ENCODE results near the gene FNDC3B.

FNDC3B gene

GRCh38 chr3:172258624-172259023 lies 219.2 kb downstream of the FNDC3B start:
- Mint-ChIP-seq H3K4me3 (no peak overlapping the region), H3K4me1 (no peaks in the 10 kb centered on the region), H3K27ac (no peak overlapping the region), H3K9me3 (no peaks in the 10 kb centered on the region), H3K27me3 (no peaks in the 10 kb centered on the region)
- no peak for DNase-seq
- ATAC-seq: no peak

- H3K27me3 Mint-ChIP-seq: no peaks in the 10 kb centered on the region
- ATAC-seq (no peak), DNase-seq (no peak)
Observed at GRCh38 chr3:172259111-172259541, 219.7 kb downstream of the FNDC3B start.

DNA sequence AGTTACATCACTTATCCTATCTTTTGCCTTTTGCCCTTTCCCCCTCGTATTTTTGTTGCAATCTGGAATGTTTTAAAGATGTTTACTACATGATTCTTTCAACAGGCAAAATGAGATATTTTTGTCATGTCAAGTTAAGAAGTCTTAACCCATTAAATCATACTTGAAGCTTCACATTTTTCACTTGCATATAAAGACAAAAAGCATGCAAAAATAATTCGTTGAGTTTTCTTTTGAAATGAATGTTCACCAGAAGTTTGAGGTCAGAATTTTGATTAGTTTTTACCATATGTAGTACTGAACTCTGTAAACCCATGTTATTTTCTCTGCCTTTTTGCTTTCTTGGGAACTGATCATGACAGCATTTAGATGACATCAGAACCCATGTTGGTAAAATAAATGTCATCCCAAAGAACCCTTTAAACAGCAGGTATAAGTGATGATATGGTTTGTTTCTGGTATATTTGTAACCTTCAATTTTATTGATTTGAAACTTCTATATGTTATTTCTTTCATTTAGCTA lies 220.4 kb downstream of the FNDC3B start:
- Mint-ChIP-seq H3K27ac (peak overlapping the region in 1 of 2 donors; percentile 47), H3K4me3 (no peak overlapping the region), H3K27me3 (no peaks in the 10 kb centered on the region), H3K9me3 (no peaks in the 10 kb centered on the region), H3K4me1 (no peaks in the 10 kb centered on the region)
- DNase-seq (no peak), ATAC-seq (no peak)

More at GRCh38 chr3:172259111-172259541, 219.7 kb downstream of the FNDC3B start:
- Mint-ChIP-seq H3K27ac (no peak overlapping the region), H3K9me3 (no peaks in the 10 kb centered on the region), H3K4me1 (no peaks in the 10 kb centered on the region), H3K4me3 (no peak overlapping the region)

DNA sequence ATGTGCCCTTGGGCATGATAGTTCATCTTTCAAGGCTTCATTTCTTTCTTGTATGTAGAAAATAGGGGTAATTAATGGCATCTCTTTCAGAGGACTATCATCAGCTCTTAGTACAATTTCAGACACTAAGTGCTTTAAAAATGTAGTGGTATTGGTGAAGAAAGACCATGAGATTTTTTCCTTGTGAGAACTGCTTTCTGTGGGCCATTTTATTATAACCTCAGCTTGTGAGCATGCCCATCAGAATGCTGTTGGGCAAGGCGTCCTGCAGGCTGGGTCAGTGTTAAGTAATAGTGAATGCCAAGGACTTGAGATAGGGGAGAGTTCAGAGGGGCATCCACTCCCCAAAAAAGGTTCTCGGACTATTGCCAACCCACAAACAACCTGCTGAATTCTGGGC lies 221.0 kb downstream of the FNDC3B start:
- H3K9me3 Mint-ChIP-seq: no peaks in the 10 kb centered on the region
- DNase-seq: no peak

DNA sequence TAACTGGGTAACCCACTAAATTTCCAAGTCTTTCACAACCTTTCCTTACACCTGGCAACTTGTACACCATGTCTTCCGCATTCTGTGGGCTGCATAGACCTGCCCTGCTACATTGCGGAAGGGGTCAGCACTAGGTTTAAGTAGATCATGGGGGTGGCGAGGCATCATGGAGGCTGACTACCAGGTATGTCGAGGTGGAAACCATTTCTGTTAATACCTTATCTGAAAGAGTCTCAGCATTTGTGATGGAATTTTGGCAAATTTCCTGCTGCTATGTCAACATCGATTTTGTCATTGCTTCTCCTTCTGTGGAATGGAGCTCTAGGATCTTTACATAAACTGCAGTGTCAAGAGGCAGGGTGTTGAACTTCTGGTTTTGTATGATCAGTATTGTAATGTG lies 221.7 kb downstream of the FNDC3B start:
- Mint-ChIP-seq H3K27me3 (no peaks in the 10 kb centered on the region), H3K4me3 (no peak overlapping the region), H3K9me3 (no peaks in the 10 kb centered on the region), H3K4me1 (no peaks in the 10 kb centered on the region), H3K27ac (no peak overlapping the region)
- no peak for DNase-seq
- no peak for ATAC-seq

More for the DNA sequence above, 221.0 kb downstream of the FNDC3B start:
- H3K4me1 Mint-ChIP-seq: no peaks in the 10 kb centered on the region
- H3K27me3 Mint-ChIP-seq: no peaks in the 10 kb centered on the region
- no peak overlapping the region for H3K4me3 Mint-ChIP-seq
- no peak for ATAC-seq
- no peak overlapping the region for H3K27ac Mint-ChIP-seq

DNA sequence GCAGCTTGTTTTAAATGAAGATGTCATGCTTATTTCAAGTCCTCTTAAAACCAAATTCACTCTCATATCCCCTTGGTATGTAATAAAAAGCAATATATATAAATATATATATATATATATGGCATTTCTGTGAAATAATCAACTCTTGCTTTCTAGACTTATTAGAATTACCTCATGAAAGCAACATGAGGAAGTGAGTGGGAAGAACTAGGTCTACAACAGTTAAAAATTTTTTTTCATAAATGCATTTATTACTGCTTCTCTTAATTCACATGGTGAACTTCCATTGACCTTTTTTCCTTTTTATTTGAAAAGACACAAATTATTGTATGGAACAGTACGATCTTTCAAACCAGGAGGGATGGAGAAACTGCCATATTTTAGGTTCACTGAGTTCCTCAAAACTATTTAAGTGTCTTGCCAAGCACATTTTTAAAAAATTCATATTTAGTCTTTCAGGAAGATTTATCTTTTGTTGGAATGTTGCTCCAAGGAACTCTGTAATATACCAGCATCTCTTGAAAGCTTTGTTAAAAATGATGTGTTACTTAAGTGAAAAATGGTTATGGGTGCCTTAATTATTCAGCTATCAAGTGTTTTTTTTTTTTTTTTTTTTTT lies 223.7 kb downstream of the FNDC3B start:
- Mint-ChIP-seq H3K4me3 (no peak overlapping the region), H3K9me3 (no peaks in the 10 kb centered on the region), H3K4me1 (no peaks in the 10 kb centered on the region), H3K27ac (no peak overlapping the region), H3K27me3 (no peaks in the 10 kb centered on the region)
- ATAC-seq (no peak), DNase-seq (no peak)

GRCh38 chr3:172263781-172264486 lies 224.6 kb downstream of the FNDC3B start:
- ATAC-seq: no peak
- no peak for DNase-seq
- H3K27me3 Mint-ChIP-seq: no peaks in the 10 kb centered on the region
- H3K9me3 Mint-ChIP-seq: no peaks in the 10 kb centered on the region
- no peak overlapping the region for H3K4me3 Mint-ChIP-seq
- no peak overlapping the region for H3K27ac Mint-ChIP-seq
- no peaks in the 10 kb centered on the region for H3K4me1 Mint-ChIP-seq

DNA sequence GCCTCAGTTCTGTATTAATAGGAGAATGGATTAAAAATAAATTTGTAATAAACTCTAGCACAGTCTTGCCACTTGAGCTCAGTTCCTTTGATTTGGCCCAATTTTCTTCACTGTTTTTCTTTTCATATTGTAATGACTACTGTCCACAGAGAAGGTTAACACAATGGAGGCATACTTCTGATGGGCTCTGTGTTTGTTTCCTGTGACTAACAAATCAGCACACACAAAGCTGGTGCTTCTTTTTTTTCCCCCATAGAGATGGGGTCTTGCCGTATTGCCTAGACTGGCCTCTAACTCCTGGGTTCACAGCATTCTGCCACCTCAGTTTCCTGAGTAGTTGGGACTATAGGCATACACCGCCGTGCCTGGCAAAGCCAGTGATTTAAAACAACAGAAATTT lies 226.7 kb downstream of the FNDC3B start:
- ATAC-seq: no peak
- H3K4me1 Mint-ChIP-seq: no peaks in the 10 kb centered on the region

DNA sequence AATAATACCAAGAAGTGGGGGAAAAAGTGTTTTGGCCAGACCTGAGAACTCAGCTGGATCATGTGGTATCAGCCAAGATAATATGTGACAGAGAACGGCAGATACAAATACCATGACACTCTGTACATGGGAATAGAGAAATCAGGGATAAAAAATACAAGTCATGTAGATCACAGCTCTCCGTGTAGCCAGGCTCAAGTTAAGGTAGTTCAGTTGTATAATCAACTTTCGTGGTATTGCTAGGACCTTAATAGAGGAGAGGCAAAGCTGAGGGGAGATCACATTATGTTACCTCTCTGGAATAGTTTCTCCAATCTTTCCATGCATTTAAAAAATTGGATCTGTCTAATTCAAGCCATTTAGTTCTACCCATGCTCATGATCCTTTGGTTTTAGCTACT lies 229.0 kb downstream of the FNDC3B start:
- H3K9me3 Mint-ChIP-seq: no peaks in the 10 kb centered on the region
- no peak overlapping the region for H3K4me3 Mint-ChIP-seq
- H3K27me3 Mint-ChIP-seq: no peaks in the 10 kb centered on the region
- H3K27ac Mint-ChIP-seq: no peak overlapping the region
- ATAC-seq (no peak), DNase-seq (no peak)
- no peaks in the 10 kb centered on the region for H3K4me1 Mint-ChIP-seq

More for the DNA sequence above, 226.7 kb downstream of the FNDC3B start:
- no peak for DNase-seq
- Mint-ChIP-seq H3K27me3 (no peaks in the 10 kb centered on the region), H3K9me3 (no peaks in the 10 kb centered on the region), H3K4me3 (no peak overlapping the region), H3K27ac (no peak overlapping the region)

DNA sequence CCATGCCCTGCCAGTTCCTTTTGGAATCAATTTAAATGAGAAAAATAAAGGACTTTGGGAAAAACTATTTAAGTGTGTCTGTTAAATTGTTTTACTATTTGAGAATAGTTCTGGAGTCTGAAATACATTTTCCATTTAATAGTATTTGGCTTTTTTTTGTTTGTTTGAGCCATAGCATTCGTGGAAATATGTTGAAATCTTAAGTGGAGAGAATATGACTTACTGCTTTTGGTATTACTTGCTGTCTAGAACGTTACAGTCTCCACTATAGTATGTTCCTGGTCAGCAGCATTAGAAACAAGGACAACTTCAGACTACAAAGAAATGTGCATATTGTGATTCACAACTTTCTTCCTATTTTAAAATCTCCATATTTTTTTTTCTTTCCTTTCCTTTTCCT lies 229.5 kb downstream of the FNDC3B start:
- no peak overlapping the region for H3K27ac Mint-ChIP-seq
- no peaks in the 10 kb centered on the region for H3K4me1 Mint-ChIP-seq
- H3K27me3 Mint-ChIP-seq: no peaks in the 10 kb centered on the region
- DNase-seq (no peak), ATAC-seq (no peak)
- H3K4me3 Mint-ChIP-seq: no peak overlapping the region
- no peaks in the 10 kb centered on the region for H3K9me3 Mint-ChIP-seq

- H3K4me3 Mint-ChIP-seq: no peak overlapping the region
- no peaks in the 10 kb centered on the region for H3K4me1 Mint-ChIP-seq
- H3K9me3 Mint-ChIP-seq: no peaks in the 10 kb centered on the region
- ATAC-seq (no peak), DNase-seq (no peak)
- H3K27me3 Mint-ChIP-seq: no peaks in the 10 kb centered on the region
- H3K27ac Mint-ChIP-seq: no peak overlapping the region
Observed at GRCh38 chr3:172270557-172271166, 231.3 kb downstream of the FNDC3B start.

DNA sequence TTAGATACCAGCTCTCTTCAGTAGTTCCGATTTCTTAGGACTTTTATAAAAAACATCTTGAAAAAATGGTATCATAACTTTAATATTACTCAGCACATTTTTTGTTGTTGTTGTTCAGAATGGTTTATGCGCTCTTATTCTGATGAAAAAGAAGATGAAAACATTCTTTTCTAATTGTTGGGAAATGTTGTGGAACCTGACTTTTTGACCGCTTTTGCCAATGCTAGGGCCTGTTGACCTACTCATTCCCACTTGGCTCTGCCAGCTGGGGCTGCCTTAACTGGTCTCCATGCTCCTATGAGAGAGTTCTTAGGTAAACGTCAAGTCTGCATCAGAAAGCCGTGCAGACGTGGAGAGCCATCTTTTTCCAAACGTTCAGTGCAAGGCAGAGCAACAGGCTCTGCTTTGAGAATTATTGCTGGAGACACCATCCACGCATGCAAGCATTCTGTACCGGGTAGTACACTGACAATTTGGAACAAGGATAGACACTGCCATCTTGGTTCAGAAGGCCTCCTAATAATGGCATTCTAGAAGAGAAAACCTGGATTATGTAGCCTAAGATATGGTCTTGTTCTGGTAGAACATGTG lies 232.1 kb downstream of the FNDC3B start:
- no peak for DNase-seq
- no peaks in the 10 kb centered on the region for H3K27me3 Mint-ChIP-seq
- no peak overlapping the region for H3K27ac Mint-ChIP-seq
- H3K4me3 Mint-ChIP-seq: no peak overlapping the region
- ATAC-seq: no peak
- H3K9me3 Mint-ChIP-seq: no peaks in the 10 kb centered on the region
- no peaks in the 10 kb centered on the region for H3K4me1 Mint-ChIP-seq

GRCh38 chr3:172272698-172273097 lies 233.3 kb downstream of the FNDC3B start:
- DNase-seq (no peak), ATAC-seq (no peak)
- no peaks in the 10 kb centered on the region for H3K27me3 Mint-ChIP-seq
- no peak overlapping the region for H3K27ac Mint-ChIP-seq
- no peaks in the 10 kb centered on the region for H3K4me1 Mint-ChIP-seq
- no peak overlapping the region for H3K4me3 Mint-ChIP-seq
- H3K9me3 Mint-ChIP-seq: no peaks in the 10 kb centered on the region

DNA sequence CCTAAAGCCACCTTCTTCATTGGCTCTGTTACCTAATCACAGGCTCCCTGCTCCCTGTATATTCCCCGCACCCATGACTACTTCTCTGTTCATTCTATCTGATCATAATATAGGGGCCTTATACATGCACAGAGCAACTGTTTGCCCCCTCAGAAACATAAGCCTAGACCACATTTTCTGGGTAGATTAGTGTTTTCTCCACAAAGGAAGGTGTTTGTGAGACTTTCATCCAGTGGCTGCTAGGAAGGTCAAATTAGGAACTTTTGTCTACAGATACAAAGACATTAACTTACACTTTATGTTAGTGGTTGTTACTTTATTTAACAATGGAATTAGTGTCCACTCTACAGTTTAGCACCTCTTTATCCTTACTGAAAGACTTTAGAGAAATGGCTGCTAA lies 234.0 kb downstream of the FNDC3B start:
- Mint-ChIP-seq H3K4me1 (no peaks in the 10 kb centered on the region), H3K9me3 (no peaks in the 10 kb centered on the region), H3K27ac (no peak overlapping the region), H3K4me3 (no peak overlapping the region), H3K27me3 (no peaks in the 10 kb centered on the region)
- ATAC-seq (no peak), DNase-seq (no peak)

- Mint-ChIP-seq H3K9me3 (no peaks in the 10 kb centered on the region), H3K27ac (no peak overlapping the region), H3K4me3 (no peak overlapping the region), H3K4me1 (no peaks in the 10 kb centered on the region), H3K27me3 (no peaks in the 10 kb centered on the region)
- no peak for ATAC-seq
- no peak for DNase-seq
Observed at GRCh38 chr3:172274906-172275305, 235.5 kb downstream of the FNDC3B start.

- no peaks in the 10 kb centered on the region for H3K9me3 Mint-ChIP-seq
- no peak for ATAC-seq
- H3K4me3 Mint-ChIP-seq: no peak overlapping the region
- DNase-seq: no peak
- no peaks in the 10 kb centered on the region for H3K27me3 Mint-ChIP-seq
- no peaks in the 10 kb centered on the region for H3K4me1 Mint-ChIP-seq
- H3K27ac Mint-ChIP-seq: no peak overlapping the region
Observed at GRCh38 chr3:172275586-172275985, 236.2 kb downstream of the FNDC3B start.

Measured in stimulated activated naive CD8-positive, alpha-beta T cell treated with anti-CD3 and anti-CD28 coated beads, Interleukin-15, amount 100 ng/mL, for 72 hours (primary cell).